ENCODE measurements around the gene CCDC169.

CCDC169 gene

DNA sequence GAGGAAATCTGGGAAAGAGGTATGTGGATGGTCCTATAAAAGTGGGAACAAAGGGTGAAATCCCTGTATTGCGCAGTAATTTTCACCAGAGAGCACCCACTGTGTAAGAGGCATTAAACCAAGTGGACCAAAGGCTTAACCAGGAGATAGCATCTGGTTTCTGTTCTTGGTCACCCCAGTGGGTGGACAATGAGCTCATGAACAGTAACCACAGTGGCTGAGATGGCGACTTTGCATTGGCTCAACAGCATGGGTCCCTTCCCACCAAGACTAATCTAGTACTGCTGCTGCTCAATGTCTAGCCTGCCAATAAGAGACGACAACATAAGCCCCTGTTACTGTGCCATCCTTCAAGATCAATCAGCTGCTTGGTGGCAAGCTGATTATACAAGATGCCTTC is 36.6 kb downstream of the CCDC169 start:
- Histone ChIP-seq H3K27me3 (replicated peaks) (no peaks in the 10 kb centered on the region), H3K36me3 (replicated peaks) (no peaks in the 10 kb centered on the region), H3K27ac (no peak overlapping the region), H3K4me3 (ENCODE audit: low read depth, low read length) (no peak overlapping the region)
- TF ChIP-seq, protein P1, sequence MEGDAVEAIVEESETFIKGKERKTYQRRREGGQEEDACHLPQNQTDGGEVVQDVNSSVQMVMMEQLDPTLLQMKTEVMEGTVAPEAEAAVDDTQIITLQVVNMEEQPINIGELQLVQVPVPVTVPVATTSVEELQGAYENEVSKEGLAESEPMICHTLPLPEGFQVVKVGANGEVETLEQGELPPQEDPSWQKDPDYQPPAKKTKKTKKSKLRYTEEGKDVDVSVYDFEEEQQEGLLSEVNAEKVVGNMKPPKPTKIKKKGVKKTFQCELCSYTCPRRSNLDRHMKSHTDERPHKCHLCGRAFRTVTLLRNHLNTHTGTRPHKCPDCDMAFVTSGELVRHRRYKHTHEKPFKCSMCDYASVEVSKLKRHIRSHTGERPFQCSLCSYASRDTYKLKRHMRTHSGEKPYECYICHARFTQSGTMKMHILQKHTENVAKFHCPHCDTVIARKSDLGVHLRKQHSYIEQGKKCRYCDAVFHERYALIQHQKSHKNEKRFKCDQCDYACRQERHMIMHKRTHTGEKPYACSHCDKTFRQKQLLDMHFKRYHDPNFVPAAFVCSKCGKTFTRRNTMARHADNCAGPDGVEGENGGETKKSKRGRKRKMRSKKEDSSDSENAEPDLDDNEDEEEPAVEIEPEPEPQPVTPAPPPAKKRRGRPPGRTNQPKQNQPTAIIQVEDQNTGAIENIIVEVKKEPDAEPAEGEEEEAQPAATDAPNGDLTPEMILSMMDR (IDR thresholded peaks at IDR 0.05; ENCODE audit: low read depth, low read length, missing control alignments), result no peak
- in situ Hi-C loops (cut with HindIII; ENCODE audit: low pct_ligation_motif_present, low sequenced_read_pairs), result no loop called here
- no peak for DNase-seq

DNA sequence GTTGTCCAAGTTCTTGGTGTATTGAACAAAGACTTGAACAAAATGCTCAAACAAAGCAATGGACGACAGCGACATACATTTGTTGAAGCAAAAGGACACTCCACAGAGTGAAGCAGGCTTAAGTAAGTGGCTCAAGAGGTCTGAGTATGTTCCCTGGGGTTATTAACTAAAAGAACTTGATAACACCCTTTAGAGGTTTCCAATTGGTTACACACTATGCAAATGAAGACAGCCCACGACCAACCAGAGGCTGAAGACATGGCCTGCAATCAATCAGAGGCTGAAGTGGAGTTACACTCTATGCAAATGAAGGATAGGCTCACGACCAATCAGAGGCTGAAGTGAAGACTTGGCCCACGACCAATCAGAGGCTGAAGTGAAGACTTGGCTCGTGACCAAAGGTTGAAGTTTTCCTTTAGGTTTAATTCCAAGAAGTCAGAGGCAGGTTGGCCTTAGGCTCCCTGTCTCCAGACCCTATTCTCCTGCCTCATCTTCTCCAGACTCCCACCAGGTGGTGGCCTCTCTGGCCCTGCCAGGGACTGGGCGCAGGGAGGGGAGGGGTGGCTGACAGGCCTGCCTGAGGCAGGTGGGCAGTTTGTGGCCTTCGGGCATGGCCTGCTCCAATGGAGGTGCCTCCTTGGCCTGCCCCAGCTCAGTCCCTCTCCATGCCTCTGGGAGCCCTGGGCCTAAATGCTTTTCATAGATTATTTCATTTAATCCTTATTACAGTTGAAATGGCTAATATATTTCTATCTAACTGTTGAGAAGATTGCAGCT is 38.1 kb downstream of the CCDC169 start:
- H3K27ac ChIP-seq, result no peak overlapping the region
- no peaks in the 10 kb centered on the region for H3K36me3 ChIP-seq (replicated peaks)
- TF ChIP-seq, protein P1 (IDR thresholded peaks at IDR 0.05; ENCODE audit: low read depth, low read length, missing control alignments), result no peak
- in situ Hi-C loops (cut with HindIII; ENCODE audit: low pct_ligation_motif_present, low sequenced_read_pairs), result no loop called here
- DNase-seq, result no peak
- no peaks in the 10 kb centered on the region for H3K27me3 ChIP-seq (replicated peaks)
- H3K4me3 ChIP-seq (ENCODE audit: low read depth, low read length), result no peak overlapping the region

DNA sequence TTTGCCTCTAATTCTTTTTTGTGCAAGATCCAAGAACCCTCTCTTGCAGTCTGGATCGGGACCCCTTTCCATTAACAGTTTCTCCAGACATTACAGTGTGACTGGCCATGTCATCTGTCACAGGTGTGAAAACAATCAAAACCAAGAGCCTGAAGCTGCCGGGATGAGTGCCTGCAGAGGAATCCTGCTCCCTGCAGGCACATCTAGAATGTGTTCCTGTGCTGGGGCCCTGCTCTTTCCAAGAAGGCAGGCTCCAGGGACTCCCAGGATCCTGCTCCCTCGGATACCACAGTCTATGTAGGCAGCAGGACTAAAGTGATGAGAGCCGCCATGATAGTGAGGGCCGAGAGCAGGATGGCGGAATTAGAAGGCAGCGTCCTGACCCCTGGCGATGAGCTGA is 38.8 kb downstream of the CCDC169 start:
- H3K27ac ChIP-seq, result no peak overlapping the region
- no peak for DNase-seq
- no peak overlapping the region for H3K4me3 ChIP-seq (ENCODE audit: low read depth, low read length)
- in situ Hi-C loops (cut with HindIII; ENCODE audit: low pct_ligation_motif_present, low sequenced_read_pairs), result no loop called here
- H3K27me3 ChIP-seq (replicated peaks), result no peaks in the 10 kb centered on the region
- TF ChIP-seq, protein P1 (IDR thresholded peaks at IDR 0.05; ENCODE audit: low read depth, low read length, missing control alignments), result no peak
- no peaks in the 10 kb centered on the region for H3K36me3 ChIP-seq (replicated peaks)

DNA sequence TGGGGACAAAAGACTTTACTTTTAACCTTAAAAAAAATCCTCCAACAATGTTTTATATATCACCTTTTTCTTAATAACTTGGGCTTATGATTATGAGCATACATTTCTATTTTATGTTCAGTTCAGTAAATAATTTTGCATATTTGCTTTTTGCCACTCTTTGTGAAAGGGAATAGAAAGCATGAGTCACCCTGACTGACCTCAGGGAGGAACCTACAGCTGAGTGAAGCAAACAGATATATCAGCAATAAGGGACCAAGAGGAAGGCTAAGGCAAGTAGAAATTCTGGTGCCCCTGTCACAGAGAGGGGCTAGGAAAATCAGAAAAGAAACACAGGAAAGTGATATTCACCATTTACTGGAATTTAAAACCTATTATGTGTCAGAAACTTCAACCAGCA is 46.1 kb downstream of the CCDC169 start:
- Histone ChIP-seq H3K4me3 (ENCODE audit: low read depth, low read length) (no peak overlapping the region), H3K36me3 (replicated peaks) (no peaks in the 10 kb centered on the region), H3K27me3 (replicated peaks) (no peaks in the 10 kb centered on the region), H3K27ac (no peak overlapping the region)
- TF ChIP-seq, protein P1 (IDR thresholded peaks at IDR 0.05; ENCODE audit: low read depth, low read length, missing control alignments), result no peak
- no peak for DNase-seq
- in situ Hi-C loops (cut with HindIII; ENCODE audit: low pct_ligation_motif_present, low sequenced_read_pairs), result no loop called here

DNA sequence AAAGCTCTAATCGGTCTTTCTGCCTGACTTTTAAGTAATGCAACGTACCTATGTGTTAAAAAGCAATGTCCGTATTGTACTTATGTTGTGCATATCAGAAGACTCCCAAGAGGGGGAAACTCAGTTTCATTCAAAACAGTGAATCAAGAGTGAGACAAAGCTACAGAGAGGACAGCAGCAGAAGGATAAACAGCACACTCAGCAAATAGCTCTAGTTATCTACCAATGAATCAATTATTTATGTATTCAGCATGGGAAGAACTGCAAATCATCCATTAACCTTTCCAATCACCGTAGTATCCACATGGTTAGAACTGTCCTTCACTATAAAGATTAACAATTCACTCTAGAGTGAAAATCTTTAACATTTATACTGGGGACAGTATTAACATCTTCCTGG is 46.6 kb downstream of the CCDC169 start:
- no peaks in the 10 kb centered on the region for H3K36me3 ChIP-seq (replicated peaks)
- no peak overlapping the region for H3K27ac ChIP-seq
- in situ Hi-C loops (cut with HindIII; ENCODE audit: low pct_ligation_motif_present, low sequenced_read_pairs), result no loop called here
- H3K27me3 ChIP-seq (replicated peaks), result no peaks in the 10 kb centered on the region
- H3K4me3 ChIP-seq (ENCODE audit: low read depth, low read length), result no peak overlapping the region
- TF ChIP-seq, protein P1 (IDR thresholded peaks at IDR 0.05; ENCODE audit: low read depth, low read length, missing control alignments), result no peak
- DNase-seq, result no peak

DNA sequence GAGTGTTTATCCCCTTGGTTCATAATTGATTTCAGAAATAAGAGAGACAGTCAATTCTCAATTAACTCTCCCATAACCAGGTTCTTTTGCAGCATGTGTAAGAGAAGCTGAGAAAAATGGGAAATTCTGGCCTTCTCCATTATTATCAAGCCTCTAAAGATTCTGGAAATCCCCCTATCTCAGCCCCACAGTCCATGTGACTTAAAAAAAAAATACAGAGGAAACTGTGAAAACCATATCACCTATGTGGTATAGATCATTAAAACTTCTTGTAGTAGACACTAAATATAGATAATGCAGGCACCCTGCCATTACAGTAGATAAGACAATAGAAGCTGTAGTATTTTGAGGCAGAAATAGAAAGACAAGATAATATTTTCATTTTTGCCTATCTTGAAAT is 48.9 kb downstream of the CCDC169 start:
- in situ Hi-C loops (cut with HindIII; ENCODE audit: low pct_ligation_motif_present, low sequenced_read_pairs), result no loop called here
- TF ChIP-seq, protein P1 (IDR thresholded peaks at IDR 0.05; ENCODE audit: low read depth, low read length, missing control alignments), result no peak
- no peak overlapping the region for H3K27ac ChIP-seq
- no peak overlapping the region for H3K4me3 ChIP-seq (ENCODE audit: low read depth, low read length)
- DNase-seq, result no peak
- H3K27me3 ChIP-seq (replicated peaks), result no peaks in the 10 kb centered on the region
- H3K36me3 ChIP-seq (replicated peaks), result no peaks in the 10 kb centered on the region
